GM12873 (cell line): ENCODE results near the gene ZNF526.

Experiments
- TF ChIP-seq, protein P1 (sequence below): IDR thresholded peaks from 2 replicates; pipeline ENCODE4 v1.5.1; 2012; ENCODE audit warnings: low read depth, mild to moderate bottlenecking, moderate library complexity, low read length, control low read depth; ENCODE audit not compliant: insufficient read depth; ENCODE audit errors: missing control alignments

ZNF526 gene

DNA sequence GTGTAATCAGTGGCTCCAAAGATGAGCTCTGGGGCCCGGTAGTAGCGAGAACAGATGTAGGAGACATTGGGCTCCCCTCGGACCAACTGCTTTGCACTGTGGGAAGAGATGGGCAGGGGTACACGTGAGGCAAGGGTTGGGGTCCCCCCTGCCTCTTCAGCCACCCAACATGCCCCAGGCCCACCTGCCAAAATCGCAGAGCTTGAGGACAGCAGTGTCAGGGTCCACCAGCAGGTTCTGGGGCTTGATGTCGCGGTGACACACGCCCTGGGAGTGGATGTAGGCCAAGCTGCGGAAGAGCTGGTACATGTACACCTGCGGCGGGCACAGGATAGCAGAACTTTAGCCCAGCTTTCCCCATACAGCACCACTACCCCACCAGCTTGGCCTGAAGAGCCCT is 14.3 kb downstream of the ZNF526 start:
- TF ChIP-seq, protein P1, sequence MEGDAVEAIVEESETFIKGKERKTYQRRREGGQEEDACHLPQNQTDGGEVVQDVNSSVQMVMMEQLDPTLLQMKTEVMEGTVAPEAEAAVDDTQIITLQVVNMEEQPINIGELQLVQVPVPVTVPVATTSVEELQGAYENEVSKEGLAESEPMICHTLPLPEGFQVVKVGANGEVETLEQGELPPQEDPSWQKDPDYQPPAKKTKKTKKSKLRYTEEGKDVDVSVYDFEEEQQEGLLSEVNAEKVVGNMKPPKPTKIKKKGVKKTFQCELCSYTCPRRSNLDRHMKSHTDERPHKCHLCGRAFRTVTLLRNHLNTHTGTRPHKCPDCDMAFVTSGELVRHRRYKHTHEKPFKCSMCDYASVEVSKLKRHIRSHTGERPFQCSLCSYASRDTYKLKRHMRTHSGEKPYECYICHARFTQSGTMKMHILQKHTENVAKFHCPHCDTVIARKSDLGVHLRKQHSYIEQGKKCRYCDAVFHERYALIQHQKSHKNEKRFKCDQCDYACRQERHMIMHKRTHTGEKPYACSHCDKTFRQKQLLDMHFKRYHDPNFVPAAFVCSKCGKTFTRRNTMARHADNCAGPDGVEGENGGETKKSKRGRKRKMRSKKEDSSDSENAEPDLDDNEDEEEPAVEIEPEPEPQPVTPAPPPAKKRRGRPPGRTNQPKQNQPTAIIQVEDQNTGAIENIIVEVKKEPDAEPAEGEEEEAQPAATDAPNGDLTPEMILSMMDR = no peak

DNA sequence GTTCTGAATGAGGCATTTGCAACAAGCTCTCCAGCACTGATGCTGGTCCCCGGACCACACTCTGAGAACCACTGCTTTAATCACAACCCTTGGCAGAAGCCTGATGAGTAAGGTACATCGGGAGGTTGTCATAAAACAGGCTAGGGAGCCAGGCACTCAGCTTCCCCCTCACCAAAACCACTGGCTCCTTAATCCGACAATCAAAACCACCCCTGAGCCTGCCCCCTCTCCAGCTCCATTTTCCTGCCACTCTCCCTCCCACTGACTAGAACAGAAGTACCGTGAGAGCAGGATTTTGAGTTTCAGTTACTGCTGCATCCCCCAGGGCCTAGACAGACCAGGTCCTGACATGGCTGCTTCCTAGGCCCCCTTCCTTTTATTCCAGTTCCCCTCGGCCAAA is 15.1 kb downstream of the ZNF526 start:
- TF ChIP-seq, protein P1 = no peak

DNA sequence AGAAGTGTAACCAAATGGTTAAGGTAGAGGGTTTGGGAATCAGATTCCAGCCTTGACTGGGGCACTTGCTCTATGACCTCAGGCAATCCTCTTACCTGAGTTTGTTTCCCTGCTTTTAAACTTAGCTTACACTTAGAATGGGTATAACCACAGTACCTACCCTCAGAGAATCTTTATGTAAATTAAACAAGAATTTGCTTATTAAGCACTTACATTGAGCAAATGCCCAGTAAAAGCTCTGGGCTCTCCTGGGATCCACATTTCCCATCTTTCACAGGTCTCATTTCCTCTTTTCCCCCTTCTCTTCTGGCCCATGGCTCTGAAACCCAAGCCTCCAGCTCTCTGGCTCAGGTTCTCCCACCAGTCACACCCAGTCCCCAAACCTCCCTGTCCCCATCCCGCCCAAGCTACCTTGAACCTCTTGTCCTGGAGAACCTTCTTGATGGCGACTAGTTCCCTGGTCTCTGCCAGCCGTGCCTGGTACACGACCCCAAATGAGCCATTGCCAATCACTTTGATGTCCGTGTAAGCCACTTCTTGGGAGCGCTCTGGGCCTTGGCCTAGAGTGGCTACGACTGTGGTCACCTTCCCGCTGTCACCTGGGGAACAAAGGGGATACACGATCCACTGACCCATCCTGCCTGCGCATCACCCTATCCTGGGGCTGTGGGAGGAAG is 19.6 kb downstream of the ZNF526 start:
- TF ChIP-seq, protein P1 = no peak

DNA sequence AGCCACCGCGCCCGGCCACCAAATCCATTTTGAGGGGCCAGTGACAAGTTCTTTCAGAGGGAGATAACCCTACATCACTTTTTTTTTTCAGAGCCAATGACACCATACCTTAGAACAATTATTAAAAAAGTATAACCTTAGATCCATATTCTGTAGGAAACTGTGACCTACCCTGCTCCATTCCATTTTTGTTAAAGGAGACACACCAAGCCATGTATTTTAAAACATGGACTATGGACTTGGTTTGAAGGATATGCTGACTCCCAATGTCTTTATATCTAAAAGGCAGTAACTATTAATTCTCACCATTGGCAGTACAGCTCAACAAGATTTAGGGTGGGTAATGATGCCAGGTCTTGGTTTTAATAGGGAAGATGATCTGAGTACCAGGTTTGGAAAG is 21.2 kb downstream of the ZNF526 start:
- TF ChIP-seq, protein P1 = no peak

DNA sequence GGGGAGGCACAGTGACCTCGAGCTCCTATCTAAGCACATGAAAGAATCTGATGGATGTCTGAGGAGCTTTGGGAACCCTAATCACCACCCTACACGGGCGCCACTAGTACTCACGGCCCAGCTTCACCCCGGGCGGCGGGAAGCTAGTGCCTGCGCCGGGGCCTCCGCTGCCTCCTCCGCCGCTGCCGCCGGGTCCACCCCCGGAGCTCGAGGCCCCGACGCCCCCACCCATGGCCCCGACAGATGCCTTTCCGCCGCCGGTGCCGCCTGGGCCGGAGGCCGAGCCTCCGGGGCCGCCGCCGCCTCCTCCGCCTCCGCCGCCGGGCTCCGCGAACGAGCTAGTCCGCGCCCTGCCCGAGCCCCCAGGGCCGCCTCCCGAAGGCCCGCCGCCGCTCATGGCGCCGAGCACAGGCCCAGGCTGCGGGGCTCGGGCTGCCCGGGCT is 22.0 kb downstream of the ZNF526 start:
- TF ChIP-seq, protein P1 = no peak

DNA sequence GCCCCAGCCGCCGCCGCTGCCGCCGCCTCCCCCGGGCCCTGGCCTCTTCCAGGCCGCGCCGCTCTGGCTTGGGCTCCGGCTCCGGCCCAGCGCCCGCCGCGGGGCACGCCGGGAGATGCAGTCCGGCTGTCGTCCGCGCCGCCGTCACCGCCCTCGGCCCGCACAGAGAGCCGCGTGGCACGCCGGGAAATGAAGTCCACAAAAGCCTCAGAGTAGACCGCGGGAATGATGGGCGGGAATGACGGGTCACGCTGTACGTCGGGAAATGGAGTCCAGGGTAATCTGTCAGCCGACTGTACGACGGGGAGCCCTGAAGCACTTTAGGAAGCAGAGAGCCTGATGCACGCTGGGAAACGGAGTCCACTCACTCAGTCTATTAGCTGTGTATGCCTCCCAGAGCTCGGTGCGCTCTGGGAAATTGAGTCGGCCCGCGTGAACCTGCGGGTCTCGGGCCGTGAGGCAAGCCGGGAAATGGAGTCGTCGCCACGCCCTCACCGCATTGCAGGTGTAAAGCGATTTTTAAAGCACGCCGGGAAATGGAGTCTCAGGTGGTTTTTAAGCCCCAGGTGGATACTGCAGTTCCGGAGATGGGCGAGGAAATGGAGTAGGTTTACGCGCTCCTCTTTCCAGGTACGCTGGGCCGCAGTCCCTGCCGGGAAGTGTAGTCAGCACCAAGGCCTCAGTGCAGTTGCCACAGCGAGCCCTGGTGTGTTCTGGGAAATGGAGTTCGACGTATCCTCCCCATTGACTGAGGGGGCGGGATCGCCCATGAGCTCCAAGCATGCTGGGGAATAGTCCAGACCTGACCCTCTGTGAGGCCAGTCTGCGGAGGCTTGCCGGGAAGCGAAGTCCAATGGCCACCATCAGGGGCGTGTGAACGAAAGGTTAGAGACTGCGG is 22.6 kb downstream of the ZNF526 start, which contains the start of gene GSK3A:
GSK3A (minus strand) TSS at position 91 of the 898 bp plus-strand sequence. CDS start 137 bp downstream, outside the sequence.
- TF ChIP-seq, protein P1 = no peak
